OCI-LY7 (cell line): ENCODE results near the gene KIF13A. TPM values are rescaled to one million over a fixed set of nuclear protein-coding genes. Genes with fewer than 3 reads are reported as not detected.

Source experiments
- BruUV-seq: library from RNA; stranded (reverse); fragments of 400-500 nt; replicated peaks from 2 replicates; lab custom pipeline; 2021; lab: Mats Ljungman, UMichigan
- CTCF ChIA-PET: fragments of 300-600 bp; sonication (Branson Sonifier 250); formaldehyde crosslinking; loops from one replicate; lab custom pipeline; 2022; ENCODE audit warnings: antibody characterized with exemption; ENCODE audit not compliant: unreplicated experiment; lab: Charles Lee
- POLR2A ChIA-PET: fragments of 300-600 bp; sonication (Branson Sonifier 250); formaldehyde crosslinking; loops from one replicate; lab custom pipeline; 2022; ENCODE audit warnings: antibody characterized with exemption; lab: Charles Lee
- DNase-seq: peaks from one replicate; pipeline ENCODE4 v3.0.0-alpha.2; 2015; ENCODE audit warnings: low spot score
- H2AFZ ChIP-seq: fragments of 200-600 bp; sonication (generic), shearing (Covaris generic); 2 replicates; pipeline ENCODE4 v1.6.1; 2014; ENCODE audit warnings: mild to moderate bottlenecking, antibody characterized with exemption, low read length, moderate library complexity
- H3K27ac ChIP-seq: fragments of 200-600 bp; sonication (generic); 2 replicates; pipeline ENCODE4 v1.5.1; 2014; ENCODE audit warnings: mixed run types, low read depth, mild to moderate bottlenecking, moderate library complexity, low read length, inconsistent platforms; ENCODE audit not compliant: poor library complexity, severe bottlenecking
- H3K36me3 ChIP-seq: fragments of 200-600 bp; sonication (generic); 2 replicates; pipeline ENCODE4 v1.6.1; 2014; ENCODE audit warnings: mild to moderate bottlenecking, antibody characterized with exemption, low read length, moderate library complexity, mixed read lengths; ENCODE audit not compliant: insufficient read depth
- H3K4me1 ChIP-seq: fragments of 200-600 bp; sonication (generic); 2 replicates; pipeline ENCODE4 v1.5.1; 2014; ENCODE audit warnings: mild to moderate bottlenecking, low read length; ENCODE audit not compliant: insufficient read depth, poor library complexity, severe bottlenecking
- H3K4me2 ChIP-seq: fragments of 200-600 bp; sonication (generic); 2 replicates; pipeline ENCODE4 v1.6.1; 2014; ENCODE audit warnings: mild to moderate bottlenecking, low read length
- H3K4me3 ChIP-seq: fragments of 200-600 bp; sonication (generic); 2 replicates; pipeline ENCODE4 v1.5.1; 2014; ENCODE audit warnings: mild to moderate bottlenecking, low read depth, low read length; ENCODE audit not compliant: poor library complexity, severe bottlenecking
- H3K79me2 ChIP-seq: fragments of 200-600 bp; sonication (generic); 2 replicates; pipeline ENCODE4 v1.6.1; 2016; ENCODE audit warnings: low read depth, mild to moderate bottlenecking, low read length, moderate library complexity, mixed read lengths; ENCODE audit not compliant: insufficient read depth
- H3K9me2 ChIP-seq: fragments of 200-600 bp; sonication (generic); 2 replicates; pipeline ENCODE4 v1.6.1; 2016; ENCODE audit warnings: mild to moderate bottlenecking, low read length, mixed read lengths; ENCODE audit not compliant: insufficient read depth
- H3K9me3 ChIP-seq: fragments of 200-600 bp; sonication (generic); 2 replicates; pipeline ENCODE4 v1.6.1; 2014; ENCODE audit warnings: mild to moderate bottlenecking, mixed run types, low read length, mixed read lengths
- H4K20me1 ChIP-seq: fragments of 200-600 bp; sonication (generic); 2 replicates; pipeline ENCODE4 v1.6.1; 2014; ENCODE audit warnings: mild to moderate bottlenecking, antibody characterized with exemption, low read length, moderate library complexity, mixed read lengths; ENCODE audit not compliant: insufficient read depth
- EZH2phosphoT487 ChIP-seq: fragments of 200-600 bp; sonication (generic); IDR thresholded peaks from 2 replicates; pipeline ENCODE4 v1.6.1; 2018; ENCODE audit warnings: low read depth, borderline replicate concordance, mild to moderate bottlenecking, mixed run types, antibody characterized with exemption, low read length, moderate library complexity, mixed read lengths
- intact Hi-C: fragments of 100-400 bp; cut with micrococcal nuclease; formaldehyde crosslinking; loops from one replicate; pipeline ENCODE4 v1.10.0; 2022; ENCODE audit not compliant: unreplicated experiment
- total RNA-seq, 2 experiments: library from RNA; depleted of rRNA in 1 of 2; stranded (reverse); fragments of >200 nt in 1 of 2; shearing (Covaris generic) in 1 of 2; gene quantifications; 2 replicates each; pipeline ENCODE4 v1.2.3, GENCODE V29; 2014 to 2022
- TF ChIP-seq, protein P1 (sequence below): fragments of 200-600 bp; sonication (generic); conservative IDR thresholded peaks from 2 replicates; pipeline ENCODE4 v1.5.1; 2014; ENCODE audit warnings: mild to moderate bottlenecking, antibody characterized with exemption, low read length, moderate library complexity, mixed read lengths

Gene KIF13A
- total RNA-seq, 2 experiments from 2014 or later, result 1.5 TPM; not detected in 1

DNA sequence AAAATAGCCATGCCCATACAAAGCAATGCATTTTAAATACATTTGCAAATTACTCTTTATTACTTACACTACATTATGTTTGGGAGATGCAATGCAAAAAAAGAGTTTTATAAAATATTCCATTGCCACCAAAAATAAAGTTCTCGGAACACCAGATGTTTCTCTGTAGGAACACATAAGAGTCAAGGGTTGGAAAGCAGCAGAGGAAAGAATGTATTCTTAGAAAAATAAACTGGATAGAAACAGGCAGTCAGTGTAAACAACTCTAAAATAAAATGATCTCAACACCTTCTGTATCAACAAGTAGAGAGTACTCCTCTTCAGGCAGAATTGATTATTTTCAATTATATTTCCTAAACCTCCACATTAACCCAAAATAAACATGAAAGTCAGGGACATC lies 28.1 kb downstream of the KIF13A start:
- Histone ChIP-seq H3K9me2 (no peaks in the 10 kb centered on the region), H3K4me1 (no peaks in the 10 kb centered on the region), H3K4me2 (no peak overlapping the region), H2AFZ (no peak overlapping the region), H4K20me1 (no peaks in the 10 kb centered on the region), H3K79me2 (no peaks in the 10 kb centered on the region), H3K27ac (no peak overlapping the region), H3K36me3 (no peaks in the 10 kb centered on the region), H3K4me3 (no peak overlapping the region), H3K9me3 (no peaks in the 10 kb centered on the region)
- POLR2A ChIA-PET, result interaction anchor here (0.7 kb wide), 1 partner anchor 1928 kb away, joined by 4 read pairs; no protein-coding TSS in a partner anchor
- CTCF ChIA-PET, result no interaction called here
- DNase-seq, result no peak
- no TSS peak for BruUV-seq
- TF ChIP-seq, protein P1, sequence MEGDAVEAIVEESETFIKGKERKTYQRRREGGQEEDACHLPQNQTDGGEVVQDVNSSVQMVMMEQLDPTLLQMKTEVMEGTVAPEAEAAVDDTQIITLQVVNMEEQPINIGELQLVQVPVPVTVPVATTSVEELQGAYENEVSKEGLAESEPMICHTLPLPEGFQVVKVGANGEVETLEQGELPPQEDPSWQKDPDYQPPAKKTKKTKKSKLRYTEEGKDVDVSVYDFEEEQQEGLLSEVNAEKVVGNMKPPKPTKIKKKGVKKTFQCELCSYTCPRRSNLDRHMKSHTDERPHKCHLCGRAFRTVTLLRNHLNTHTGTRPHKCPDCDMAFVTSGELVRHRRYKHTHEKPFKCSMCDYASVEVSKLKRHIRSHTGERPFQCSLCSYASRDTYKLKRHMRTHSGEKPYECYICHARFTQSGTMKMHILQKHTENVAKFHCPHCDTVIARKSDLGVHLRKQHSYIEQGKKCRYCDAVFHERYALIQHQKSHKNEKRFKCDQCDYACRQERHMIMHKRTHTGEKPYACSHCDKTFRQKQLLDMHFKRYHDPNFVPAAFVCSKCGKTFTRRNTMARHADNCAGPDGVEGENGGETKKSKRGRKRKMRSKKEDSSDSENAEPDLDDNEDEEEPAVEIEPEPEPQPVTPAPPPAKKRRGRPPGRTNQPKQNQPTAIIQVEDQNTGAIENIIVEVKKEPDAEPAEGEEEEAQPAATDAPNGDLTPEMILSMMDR, result no peak
- no peak for TF ChIP-seq EZH2phosphoT487
- intact Hi-C loops, result no loop called here

- ChIA-PET POLR2A (interaction anchor here (0.6 to 0.7 kb wide), 4 partner anchors 70 to 1111 kb away, joined by 3 read pairs; no protein-coding TSS in a partner anchor), CTCF (no interaction called here)
- TF ChIP-seq, protein P1, result no peak
- TF ChIP-seq EZH2phosphoT487, result no peak
- no peaks in the 10 kb centered on the region for H3K9me2 ChIP-seq
- no peak overlapping the region for H3K4me3 ChIP-seq
- H3K27ac ChIP-seq, result no peak overlapping the region
- DNase-seq, result no peak
- H3K4me1 ChIP-seq, result no peaks in the 10 kb centered on the region
- H2AFZ ChIP-seq, result no peak overlapping the region
- intact Hi-C loops, result no loop called here
- H4K20me1 ChIP-seq, result no peaks in the 10 kb centered on the region
- no peaks in the 10 kb centered on the region for H3K36me3 ChIP-seq
- no TSS peak for BruUV-seq
- no peaks in the 10 kb centered on the region for H3K79me2 ChIP-seq
- no peaks in the 10 kb centered on the region for H3K9me3 ChIP-seq
- H3K4me2 ChIP-seq, result no peak overlapping the region
Measured at GRCh38 chr6:17957904-17958620, 29.4 kb downstream of the KIF13A start.

DNA sequence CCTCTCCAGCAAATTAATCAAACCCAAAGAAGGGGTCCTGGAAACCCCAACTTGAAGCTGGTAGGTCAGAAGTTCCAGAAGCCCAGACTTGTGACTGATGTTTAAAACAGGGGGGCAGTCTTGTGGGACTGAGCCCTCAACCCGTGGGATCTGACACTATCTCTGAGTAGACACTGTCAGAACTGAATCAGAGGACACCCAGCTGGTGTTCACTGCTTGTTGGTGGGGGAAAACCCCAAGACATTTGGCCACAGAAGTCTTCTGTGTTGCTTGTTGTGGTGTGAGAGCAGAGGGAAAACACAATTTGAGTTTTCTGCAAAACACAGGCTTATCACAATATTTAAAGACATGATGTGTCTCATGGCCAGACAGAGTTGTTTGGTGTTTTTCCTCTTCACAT lies 29.9 kb downstream of the KIF13A start:
- H3K9me2 ChIP-seq, result no peaks in the 10 kb centered on the region
- H3K79me2 ChIP-seq, result no peaks in the 10 kb centered on the region
- intact Hi-C loops, result no loop called here
- no peak overlapping the region for H2AFZ ChIP-seq
- H3K36me3 ChIP-seq, result no peaks in the 10 kb centered on the region
- H3K4me2 ChIP-seq, result no peak overlapping the region
- DNase-seq, result no peak
- POLR2A ChIA-PET, result interaction anchor here (0.6 to 0.7 kb wide), 3 partner anchors 70 to 1112 kb away, joined by 3 read pairs; no protein-coding TSS in a partner anchor
- BruUV-seq, result no TSS peak
- H3K4me3 ChIP-seq, result no peak overlapping the region
- H3K27ac ChIP-seq, result no peak overlapping the region
- no peaks in the 10 kb centered on the region for H3K4me1 ChIP-seq
- TF ChIP-seq, protein P1, result no peak
- no peak for TF ChIP-seq EZH2phosphoT487
- no peaks in the 10 kb centered on the region for H3K9me3 ChIP-seq
- H4K20me1 ChIP-seq, result no peaks in the 10 kb centered on the region
- CTCF ChIA-PET, result interaction anchor here (0.6 kb wide), 1 partner anchor 89 kb away, joined by 3 read pairs; no protein-coding TSS in a partner anchor
